Thyroid gland (tissue), 4 donors: ENCODE results near the gene SEL1L. TPM values are rescaled to one million over a fixed set of nuclear protein-coding genes. Genes with fewer than 3 reads are reported as not detected.

Source experiments
- DNase-seq, 2 donors: peaks; one replicate each; pipeline ENCODE4 v3.0.0-alpha.2; 2019
- H3K27ac ChIP-seq, 3 donors: fragments of 200-600 bp; sonication (generic); 1 replicate in 2 of 3; 2 replicates in 1 of 3; pipeline ENCODE4 v1.5.1; 2016 to 2019; ENCODE audit warnings: mild to moderate bottlenecking in 1 of 3, moderate library complexity in 1 of 3
- H3K27me3 ChIP-seq: fragments of 200-600 bp; sonication (generic); one replicate; pipeline ENCODE4 v1.5.1; 2019
- H3K36me3 ChIP-seq, 2 donors: fragments of 200-600 bp; sonication (generic); one replicate each; pipeline ENCODE4 v1.5.1; 2016 to 2019
- H3K4me1 ChIP-seq, 2 donors: fragments of 200-600 bp; sonication (generic); one replicate each; pipeline ENCODE4 v1.5.1; 2017 to 2019
- H3K4me3 ChIP-seq, 3 donors: fragments of 200-600 bp; sonication (generic); replicated peaks in 1 of 3; 1 replicate in 2 of 3; 2 replicates in 1 of 3; pipeline ENCODE4 v1.5.1; 2016; ENCODE audit warnings: mild to moderate bottlenecking in 1 of 3
- H3K9me3 ChIP-seq: fragments of 200-600 bp; sonication (generic); one replicate; pipeline ENCODE4 v1.5.1; 2017
- POLR2A ChIP-seq, 2 donors: fragments of 450-650 bp; IDR thresholded peaks; one replicate each; pipeline ENCODE4 v1.6.1; 2017; ENCODE audit warnings: antibody characterized with exemption in 2 of 2, mild to moderate bottlenecking in 2 of 2, moderate library complexity in 1 of 2
- WGBS, 2 donors: methylation state at CpG; one replicate each; pipeline ENCODE4 v1.1.5; 2017; 5-methylcytosine and 5-hydroxymethylcytosine counted together
- intact Hi-C: fragments of 100-400 bp; cut with DNase I; formaldehyde crosslinking; loops from one replicate; pipeline ENCODE4 v1.15.1; 2023
- total RNA-seq, 4 donors: library from RNA; depleted of rRNA; stranded (reverse); fragments of >200 nt; gene quantifications; one replicate each; pipeline ENCODE4 v1.2.3, GENCODE V29; 2016
- TF ChIP-seq, protein P1 (sequence below), 6 experiments: fragments of 200-600 bp in 3 of 6; fragments of 450-650 bp in 3 of 6; sonication (generic) in 3 of 6; IDR thresholded peaks; one replicate each; pipeline ENCODE4 v1.5.1; 2016 to 2019; ENCODE audit warnings: antibody characterized with exemption in 6 of 6, mild to moderate bottlenecking in 2 of 6, inconsistent platforms in 1 of 6, moderate library complexity in 1 of 6

The SEL1L gene
- total RNA-seq, 4 donors from 2014 or later = 65.4 to 96.2 (median 89.6) TPM

DNA sequence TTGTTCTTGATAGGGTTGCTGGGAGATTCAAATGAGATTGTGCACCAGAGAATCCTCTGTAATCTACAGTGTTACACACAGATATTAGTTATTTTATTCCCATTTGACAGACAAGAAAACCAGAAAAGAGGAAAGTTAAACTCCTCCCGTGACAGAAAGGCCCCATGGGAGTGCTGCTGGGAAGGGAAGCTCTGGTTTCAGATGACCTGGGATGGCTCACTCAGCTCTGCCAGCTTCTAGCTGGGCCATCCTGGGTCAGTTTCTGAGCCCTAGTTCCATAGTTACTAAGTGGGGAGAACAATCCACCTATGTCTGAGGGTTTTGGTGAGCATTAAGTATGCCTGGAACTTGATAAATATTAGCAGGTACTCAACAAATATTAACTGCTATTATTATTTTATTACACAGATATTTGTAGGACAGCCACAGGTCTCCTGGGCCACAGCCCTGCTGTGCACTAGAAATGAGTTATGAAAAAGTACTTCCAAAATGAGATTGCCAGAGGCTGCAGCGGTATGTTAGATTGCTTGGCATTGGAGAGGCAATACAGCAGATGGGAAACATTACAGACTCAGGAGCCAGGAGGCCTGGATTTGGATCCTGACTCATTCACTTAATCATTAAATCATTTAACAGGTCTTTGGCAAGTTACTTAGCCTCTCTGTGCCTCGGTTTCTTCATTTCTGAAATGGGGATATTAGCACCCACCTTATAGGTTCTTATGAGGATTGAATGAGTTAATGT is 86.5 kb downstream of the SEL1L start:
- H3K4me3 ChIP-seq = no peak overlapping the region
- 71 to 79% methylated on average over 3 of the region's 3 CpGs for WGBS, 2 donors
- H3K27me3 ChIP-seq = no peaks in the 10 kb centered on the region
- intact Hi-C loops = no loop called here
- no peaks in the 10 kb centered on the region for H3K36me3 ChIP-seq
- H3K27ac ChIP-seq = no peak overlapping the region
- H3K9me3 ChIP-seq = no peaks in the 10 kb centered on the region
- DNase-seq = no peak
- TF ChIP-seq, protein P1, sequence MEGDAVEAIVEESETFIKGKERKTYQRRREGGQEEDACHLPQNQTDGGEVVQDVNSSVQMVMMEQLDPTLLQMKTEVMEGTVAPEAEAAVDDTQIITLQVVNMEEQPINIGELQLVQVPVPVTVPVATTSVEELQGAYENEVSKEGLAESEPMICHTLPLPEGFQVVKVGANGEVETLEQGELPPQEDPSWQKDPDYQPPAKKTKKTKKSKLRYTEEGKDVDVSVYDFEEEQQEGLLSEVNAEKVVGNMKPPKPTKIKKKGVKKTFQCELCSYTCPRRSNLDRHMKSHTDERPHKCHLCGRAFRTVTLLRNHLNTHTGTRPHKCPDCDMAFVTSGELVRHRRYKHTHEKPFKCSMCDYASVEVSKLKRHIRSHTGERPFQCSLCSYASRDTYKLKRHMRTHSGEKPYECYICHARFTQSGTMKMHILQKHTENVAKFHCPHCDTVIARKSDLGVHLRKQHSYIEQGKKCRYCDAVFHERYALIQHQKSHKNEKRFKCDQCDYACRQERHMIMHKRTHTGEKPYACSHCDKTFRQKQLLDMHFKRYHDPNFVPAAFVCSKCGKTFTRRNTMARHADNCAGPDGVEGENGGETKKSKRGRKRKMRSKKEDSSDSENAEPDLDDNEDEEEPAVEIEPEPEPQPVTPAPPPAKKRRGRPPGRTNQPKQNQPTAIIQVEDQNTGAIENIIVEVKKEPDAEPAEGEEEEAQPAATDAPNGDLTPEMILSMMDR (IDR thresholded peaks at IDR 0.05) = no peak
- no peak for TF ChIP-seq POLR2A (IDR thresholded peaks at IDR 0.05)
- H3K4me1 ChIP-seq = peaks cover 15 to 19% of the 10 kb centered on the region in 2 donors

DNA sequence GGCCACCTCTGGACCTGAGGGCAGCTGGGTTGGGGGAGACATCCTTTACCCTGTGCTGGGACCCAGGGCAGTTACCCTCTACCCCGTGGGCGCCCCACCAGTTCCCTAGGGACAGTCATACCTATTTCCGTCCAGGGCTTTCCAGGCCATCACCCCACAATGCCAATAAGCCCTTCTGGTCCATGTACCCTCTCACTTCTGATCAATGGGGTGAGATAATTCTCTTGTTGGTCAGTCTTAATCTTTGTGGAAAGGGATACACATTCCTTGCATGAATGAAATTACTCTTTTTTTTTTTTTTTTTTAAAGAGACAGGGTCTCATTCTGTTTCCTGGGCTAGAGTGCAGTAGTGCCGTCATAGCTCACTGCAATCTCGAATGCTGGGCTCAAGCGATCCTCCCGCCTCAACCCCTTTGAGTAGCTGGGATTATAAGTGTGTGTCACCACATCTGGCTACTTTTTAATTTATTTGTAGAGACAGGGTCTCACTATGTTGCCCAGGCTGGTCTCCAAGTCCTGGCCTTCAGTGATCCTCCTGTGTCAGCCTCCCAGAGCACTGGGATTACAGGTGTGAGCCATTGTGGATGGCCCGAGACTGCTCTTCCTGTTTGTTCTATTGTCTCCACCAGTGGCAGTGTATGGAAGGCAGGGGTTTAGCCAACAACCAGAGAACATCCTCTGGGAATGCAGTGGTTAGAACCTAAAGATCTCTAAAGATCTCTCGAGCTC is 87.2 kb downstream of the SEL1L start:
- peaks cover 15 to 19% of the 10 kb centered on the region in 2 donors for H3K4me1 ChIP-seq
- 91 to 94% methylated on average over 9 of the region's 9 CpGs for WGBS, 2 donors
- no peaks in the 10 kb centered on the region for H3K27me3 ChIP-seq
- no peak overlapping the region for H3K27ac ChIP-seq
- intact Hi-C loops = no loop called here
- TF ChIP-seq POLR2A (IDR thresholded peaks at IDR 0.05) = no peak
- TF ChIP-seq, protein P1 (IDR thresholded peaks at IDR 0.05) = no peak
- DNase-seq = no peak
- no peaks in the 10 kb centered on the region for H3K36me3 ChIP-seq
- H3K4me3 ChIP-seq = no peak overlapping the region
- no peaks in the 10 kb centered on the region for H3K9me3 ChIP-seq

DNA sequence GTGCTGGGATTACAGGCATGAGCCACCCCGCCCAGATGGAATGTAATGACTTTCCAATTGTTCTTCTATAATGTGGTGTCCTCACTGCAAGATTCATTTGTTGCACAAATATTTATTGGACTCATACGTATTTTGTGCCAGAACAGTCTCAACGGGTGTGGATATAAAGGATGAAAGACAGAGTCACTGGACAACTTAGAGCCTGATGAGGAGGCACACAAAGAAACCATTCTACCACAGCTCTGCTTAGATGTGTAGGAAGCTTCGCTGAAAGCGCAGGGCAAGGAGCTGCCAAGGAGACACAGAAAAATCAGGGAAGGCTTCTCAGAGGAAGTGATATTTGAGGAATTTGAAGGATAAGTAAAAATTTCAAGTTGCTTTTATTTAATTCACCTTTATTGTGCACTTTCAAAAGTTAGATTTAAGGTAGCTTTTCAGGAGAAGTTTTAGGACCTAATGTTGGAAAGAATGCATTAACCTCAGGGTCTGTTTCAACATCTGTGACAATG is 92.0 kb downstream of the SEL1L start:
- Histone ChIP-seq H3K27me3 (no peaks in the 10 kb centered on the region), H3K4me3 (no peak overlapping the region), H3K4me1 (peaks cover 0 to 5% of the 10 kb centered on the region in 2 donors), H3K27ac (no peak overlapping the region), H3K9me3 (no peaks in the 10 kb centered on the region), H3K36me3 (no peaks in the 10 kb centered on the region)
- TF ChIP-seq, protein P1 (IDR thresholded peaks at IDR 0.05) = no peak
- no peak for TF ChIP-seq POLR2A (IDR thresholded peaks at IDR 0.05)
- WGBS, 2 donors = 95 to 98% methylated on average over 5 of the region's 5 CpGs
- intact Hi-C loops = no loop called here
- DNase-seq = no peak

DNA sequence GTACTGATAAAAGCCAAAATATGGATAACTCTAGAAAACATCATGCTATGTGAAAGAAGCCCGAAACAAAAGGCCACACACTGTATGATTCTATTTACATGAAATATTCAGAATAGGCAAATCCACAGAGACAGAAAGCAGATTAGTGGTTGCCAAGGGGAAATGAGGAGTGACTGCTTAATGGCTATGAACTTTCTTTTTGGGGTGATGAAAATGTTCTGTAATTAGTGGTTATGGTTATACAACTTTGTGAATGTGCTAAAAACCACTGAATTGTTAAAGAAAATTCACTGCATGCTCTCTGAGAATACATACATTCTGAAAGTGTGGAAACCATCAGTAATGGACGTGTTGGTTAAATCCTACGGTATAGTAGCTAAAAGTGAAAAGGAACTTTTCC is 93.6 kb downstream of the SEL1L start:
- TF ChIP-seq, protein P1 (IDR thresholded peaks at IDR 0.05) = no peak
- no peak for TF ChIP-seq POLR2A (IDR thresholded peaks at IDR 0.05)
- Histone ChIP-seq H3K9me3 (no peaks in the 10 kb centered on the region), H3K4me3 (no peak overlapping the region), H3K27ac (no peak overlapping the region), H3K4me1 (peaks cover 0 to 8% of the 10 kb centered on the region in 2 donors), H3K36me3 (no peaks in the 10 kb centered on the region), H3K27me3 (no peaks in the 10 kb centered on the region)
- 86 to 89% methylated on average over 3 of the region's 3 CpGs for WGBS, 2 donors
- no peak for DNase-seq
- intact Hi-C loops = no loop called here

DNA sequence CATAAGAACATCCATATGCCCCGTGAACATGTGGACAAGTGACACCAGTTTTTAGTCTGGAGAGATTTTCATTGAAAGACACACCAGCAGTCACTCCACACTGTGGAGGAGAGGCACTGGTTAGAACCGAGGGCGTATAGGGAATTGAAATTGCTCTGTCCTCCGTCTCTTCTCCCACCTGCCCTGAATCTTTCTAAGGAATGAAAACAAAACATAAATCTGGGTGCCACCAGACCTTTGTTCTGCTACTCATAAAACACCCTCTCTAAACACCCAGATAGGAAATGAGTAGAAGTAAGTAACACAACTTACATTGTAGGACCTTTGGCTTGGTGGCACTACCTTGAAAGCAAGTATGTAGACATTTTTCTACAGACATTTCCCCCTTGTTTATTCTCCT is 96.4 kb downstream of the SEL1L start:
- peaks cover 0 to 16% of the 10 kb centered on the region in 2 donors for H3K4me1 ChIP-seq
- no peak overlapping the region for H3K27ac ChIP-seq
- no peaks in the 10 kb centered on the region for H3K27me3 ChIP-seq
- intact Hi-C loops = no loop called here
- no peak overlapping the region for H3K4me3 ChIP-seq
- no peak for DNase-seq
- H3K36me3 ChIP-seq = no peaks in the 10 kb centered on the region
- H3K9me3 ChIP-seq = no peaks in the 10 kb centered on the region
- 57 to 59% methylated on average over 4 of the region's 4 CpGs for WGBS, 2 donors
- no peak for TF ChIP-seq POLR2A (IDR thresholded peaks at IDR 0.05)
- TF ChIP-seq, protein P1 (IDR thresholded peaks at IDR 0.05) = no peak
